ENCODE results near the gene DLG1. TPM values are rescaled to one million over a fixed set of nuclear protein-coding genes. Genes with fewer than 3 reads are reported as not detected.

The DLG1 gene
- total RNA-seq, 1 donor from 2014 or later, result 99.6 TPM

DNA sequence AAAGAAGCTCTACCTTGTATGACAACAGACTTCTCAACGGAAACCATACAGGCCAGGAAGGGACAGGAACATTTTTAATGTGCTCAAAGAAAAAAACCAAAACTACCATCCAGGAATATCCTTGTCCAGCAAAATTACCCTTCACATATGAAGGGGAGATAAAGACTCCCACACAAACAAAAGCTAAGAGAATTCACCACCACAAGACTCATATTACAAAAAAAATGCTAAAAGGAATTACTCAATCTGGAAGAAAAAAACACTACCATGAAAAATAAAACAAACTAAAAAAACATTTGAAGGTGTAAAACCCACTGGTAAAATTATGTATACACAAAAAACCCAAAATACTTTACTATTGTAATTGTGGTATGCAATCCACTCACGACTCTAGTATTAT, 57.2 kb downstream of the DLG1 start:
- H3K27ac Mint-ChIP-seq, result no peak overlapping the region
- TF ChIP-seq, protein P1, sequence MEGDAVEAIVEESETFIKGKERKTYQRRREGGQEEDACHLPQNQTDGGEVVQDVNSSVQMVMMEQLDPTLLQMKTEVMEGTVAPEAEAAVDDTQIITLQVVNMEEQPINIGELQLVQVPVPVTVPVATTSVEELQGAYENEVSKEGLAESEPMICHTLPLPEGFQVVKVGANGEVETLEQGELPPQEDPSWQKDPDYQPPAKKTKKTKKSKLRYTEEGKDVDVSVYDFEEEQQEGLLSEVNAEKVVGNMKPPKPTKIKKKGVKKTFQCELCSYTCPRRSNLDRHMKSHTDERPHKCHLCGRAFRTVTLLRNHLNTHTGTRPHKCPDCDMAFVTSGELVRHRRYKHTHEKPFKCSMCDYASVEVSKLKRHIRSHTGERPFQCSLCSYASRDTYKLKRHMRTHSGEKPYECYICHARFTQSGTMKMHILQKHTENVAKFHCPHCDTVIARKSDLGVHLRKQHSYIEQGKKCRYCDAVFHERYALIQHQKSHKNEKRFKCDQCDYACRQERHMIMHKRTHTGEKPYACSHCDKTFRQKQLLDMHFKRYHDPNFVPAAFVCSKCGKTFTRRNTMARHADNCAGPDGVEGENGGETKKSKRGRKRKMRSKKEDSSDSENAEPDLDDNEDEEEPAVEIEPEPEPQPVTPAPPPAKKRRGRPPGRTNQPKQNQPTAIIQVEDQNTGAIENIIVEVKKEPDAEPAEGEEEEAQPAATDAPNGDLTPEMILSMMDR (IDR thresholded peaks at IDR 0.05; ENCODE audit: unreplicated experiment), result no peak
- H3K27me3 Mint-ChIP-seq, result no peaks in the 10 kb centered on the region
- H3K36me3 Mint-ChIP-seq (ENCODE audit: insufficient read depth), result peaks cover 60% of the 10 kb centered on the region
- peaks cover 2% of the 10 kb centered on the region for H3K4me1 Mint-ChIP-seq (ENCODE audit: low read depth)
- H3K9me3 Mint-ChIP-seq (ENCODE audit: low read depth), result peaks cover 51% of the 10 kb centered on the region
- H3K4me3 Mint-ChIP-seq (ENCODE audit: low read depth), result no peak overlapping the region
- DNase-seq (ENCODE audit: low spot score, unreplicated experiment), result no peak

DNA sequence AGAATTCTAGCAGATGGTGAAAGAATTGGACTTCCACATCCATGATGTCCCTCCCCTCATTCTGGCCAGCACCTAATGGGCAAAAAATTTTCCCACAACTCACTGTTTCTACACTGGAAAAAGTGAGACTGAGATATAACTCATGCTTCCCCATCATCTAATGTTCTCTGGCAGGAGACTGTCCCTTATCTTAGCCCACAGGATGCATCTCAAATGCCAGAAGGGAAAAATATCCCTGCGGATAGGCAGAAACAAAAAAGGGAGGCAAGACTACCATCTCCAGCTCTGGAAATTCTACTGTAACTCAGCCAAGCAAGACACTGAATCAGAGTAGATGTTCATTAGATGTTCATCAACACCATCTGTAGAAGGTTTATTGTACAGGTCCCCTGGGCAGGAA, 58.6 kb downstream of the DLG1 start:
- H3K9me3 Mint-ChIP-seq (ENCODE audit: low read depth), result peaks cover 47% of the 10 kb centered on the region
- TF ChIP-seq, protein P1 (IDR thresholded peaks at IDR 0.05; ENCODE audit: unreplicated experiment), result no peak
- H3K36me3 Mint-ChIP-seq (ENCODE audit: insufficient read depth), result peaks cover 59% of the 10 kb centered on the region
- H3K27ac Mint-ChIP-seq, result no peak overlapping the region
- no peaks in the 10 kb centered on the region for H3K27me3 Mint-ChIP-seq
- H3K4me1 Mint-ChIP-seq (ENCODE audit: low read depth), result peaks cover 9% of the 10 kb centered on the region
- DNase-seq (ENCODE audit: low spot score, unreplicated experiment), result no peak
- no peak overlapping the region for H3K4me3 Mint-ChIP-seq (ENCODE audit: low read depth)

DNA sequence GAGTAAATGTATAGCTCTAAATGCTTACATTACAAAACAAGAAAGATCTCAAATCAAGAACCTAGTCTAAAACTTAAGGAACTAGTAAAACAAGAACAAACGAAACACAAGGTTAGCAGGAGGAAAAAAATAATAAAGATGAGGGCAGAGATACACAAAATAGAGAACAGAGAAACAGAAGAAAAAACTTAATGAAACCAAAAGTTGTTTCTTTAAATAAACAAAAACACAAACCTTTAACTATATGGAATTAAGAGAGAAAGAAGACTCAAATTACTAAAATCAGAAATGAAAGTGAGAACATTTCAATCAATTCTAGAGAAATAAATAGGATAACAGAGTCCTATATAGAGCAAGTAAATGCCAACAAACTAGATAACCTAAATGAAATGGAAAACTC, 59.6 kb downstream of the DLG1 start:
- Mint-ChIP-seq H3K36me3 (ENCODE audit: insufficient read depth) (peaks cover 57% of the 10 kb centered on the region), H3K27ac (no peak overlapping the region), H3K4me3 (ENCODE audit: low read depth) (no peak overlapping the region), H3K27me3 (no peaks in the 10 kb centered on the region), H3K9me3 (ENCODE audit: low read depth) (peaks cover 36% of the 10 kb centered on the region), H3K4me1 (ENCODE audit: low read depth) (peaks cover 11% of the 10 kb centered on the region)
- no peak for DNase-seq (ENCODE audit: low spot score, unreplicated experiment)
- TF ChIP-seq, protein P1 (IDR thresholded peaks at IDR 0.05; ENCODE audit: unreplicated experiment), result no peak

DNA sequence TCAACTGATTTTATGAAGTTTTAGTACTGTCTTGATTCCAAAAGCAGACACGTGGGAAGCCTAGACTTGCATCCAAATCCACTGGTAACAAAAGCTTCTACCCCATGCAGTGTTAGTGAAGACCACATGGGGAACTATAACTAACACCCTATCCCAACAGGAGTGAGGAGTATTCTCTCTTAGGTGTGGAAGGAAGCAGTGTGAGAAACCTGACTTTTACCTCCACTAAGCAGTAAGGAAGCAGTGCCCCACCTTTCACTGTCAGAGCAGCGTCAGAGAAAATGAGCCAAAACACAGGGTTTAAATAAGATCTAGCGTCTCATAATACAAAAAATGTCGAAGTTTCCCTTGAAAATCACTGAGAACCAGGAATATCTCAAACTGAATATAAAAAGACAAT, 60.5 kb downstream of the DLG1 start:
- Mint-ChIP-seq H3K27me3 (no peaks in the 10 kb centered on the region), H3K4me1 (ENCODE audit: low read depth) (peaks cover 11% of the 10 kb centered on the region), H3K27ac (no peak overlapping the region), H3K4me3 (ENCODE audit: low read depth) (no peak overlapping the region), H3K36me3 (ENCODE audit: insufficient read depth) (peaks cover 50% of the 10 kb centered on the region), H3K9me3 (ENCODE audit: low read depth) (peaks cover 32% of the 10 kb centered on the region)
- TF ChIP-seq, protein P1 (IDR thresholded peaks at IDR 0.05; ENCODE audit: unreplicated experiment), result no peak
- DNase-seq (ENCODE audit: low spot score, unreplicated experiment), result no peak

DNA sequence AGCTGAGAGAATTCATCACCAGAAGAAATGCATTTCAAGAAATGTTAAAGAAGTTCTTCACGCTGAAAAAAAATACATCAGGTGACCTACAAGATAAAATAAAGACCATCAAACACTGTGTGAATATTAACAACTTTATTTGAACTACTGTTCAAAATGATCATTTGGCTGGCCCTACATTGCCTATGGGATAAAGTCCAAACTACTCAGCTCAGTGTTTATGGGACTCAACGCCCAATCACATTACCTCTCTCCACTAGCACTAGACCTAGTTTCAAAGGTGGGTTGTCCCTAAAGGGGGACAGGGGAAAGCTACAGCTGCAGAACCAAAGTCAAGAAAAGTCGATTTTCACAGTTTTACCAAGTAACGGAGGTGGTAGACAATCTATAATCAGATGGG, 62.0 kb downstream of the DLG1 start:
- H3K4me1 Mint-ChIP-seq (ENCODE audit: low read depth), result peaks cover 13% of the 10 kb centered on the region

More for the DNA sequence above, 62.0 kb downstream of the DLG1 start:
- Mint-ChIP-seq H3K9me3 (ENCODE audit: low read depth) (peaks cover 24% of the 10 kb centered on the region), H3K36me3 (ENCODE audit: insufficient read depth) (peaks cover 39% of the 10 kb centered on the region), H3K4me3 (ENCODE audit: low read depth) (no peak overlapping the region), H3K27me3 (no peaks in the 10 kb centered on the region), H3K27ac (peak overlapping the region; percentile 55)
- DNase-seq (ENCODE audit: low spot score, unreplicated experiment), result no peak
- TF ChIP-seq, protein P1 (IDR thresholded peaks at IDR 0.05; ENCODE audit: unreplicated experiment), result no peak
